HG02970 (cell line): Measurements from ENCODE around the gene ACOT6.
"Not testable (repeated sequence)": the region's sequence is repeated elsewhere in the genome, so short reads cannot be mapped to it uniquely, and the experiment has no call there.

ENCODE experiments used
- ATAC-seq: cut with Tn5 transposase; IDR thresholded peaks from one replicate; pipeline ENCODE4 v1.9.1; 2021; ENCODE audit warnings: mild to moderate bottlenecking, moderate library complexity, moderate number of reproducible peaks; ENCODE audit not compliant: unreplicated experiment, low FRiP score

ACOT6 gene

GRCh38 chr14:73612339-73613045 lies at the start of gene ACOT6:
Gene ACOT6, plus strand, starts transcription at chr14:73612517. Its CDS starts 55 bp downstream, at chr14:73612572.
- no peak for ATAC-seq

DNA sequence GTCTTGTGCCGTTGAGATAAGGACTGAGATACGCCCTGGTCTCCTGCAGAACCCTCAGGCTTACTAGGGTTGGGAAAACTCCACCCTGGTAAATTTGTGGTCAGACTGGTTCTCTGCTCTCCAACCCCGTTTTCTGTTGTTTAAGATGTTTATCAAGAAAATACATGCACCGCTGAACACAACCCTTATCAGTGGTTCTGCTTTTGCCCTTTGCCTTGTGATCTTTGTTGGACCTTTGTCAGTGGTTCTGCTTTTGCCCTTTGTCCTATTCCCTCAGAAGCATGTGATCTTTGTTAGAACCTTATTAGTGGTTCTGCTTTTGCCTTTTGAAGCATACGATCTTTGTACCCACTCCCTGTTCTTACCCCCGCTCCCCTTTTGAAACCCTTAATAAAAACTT lies 49.6 kb upstream of the ACOT6 start:
- ATAC-seq: not testable (repeated sequence)

DNA sequence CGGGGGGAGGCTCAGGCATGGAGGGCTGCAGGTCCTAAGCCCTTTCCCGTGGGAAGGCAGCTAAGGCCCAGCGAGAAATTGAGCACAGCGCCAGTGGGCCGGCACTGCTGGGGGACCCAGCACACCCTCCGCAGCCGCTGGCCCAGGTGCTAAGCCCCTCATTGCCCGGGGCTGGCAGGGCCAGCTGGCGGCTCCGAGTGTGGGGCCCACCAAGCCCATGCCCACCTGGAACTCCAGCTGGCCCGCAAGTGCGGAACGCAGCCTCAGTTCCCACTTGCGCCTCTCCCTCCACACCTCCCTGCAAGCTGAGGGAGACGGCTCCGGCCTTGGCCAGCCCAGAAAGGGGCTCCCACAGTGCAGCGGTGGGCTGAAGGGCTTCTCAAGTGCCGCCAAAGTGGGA lies 45.9 kb upstream of the ACOT6 start:
- ATAC-seq: not testable (repeated sequence)

DNA sequence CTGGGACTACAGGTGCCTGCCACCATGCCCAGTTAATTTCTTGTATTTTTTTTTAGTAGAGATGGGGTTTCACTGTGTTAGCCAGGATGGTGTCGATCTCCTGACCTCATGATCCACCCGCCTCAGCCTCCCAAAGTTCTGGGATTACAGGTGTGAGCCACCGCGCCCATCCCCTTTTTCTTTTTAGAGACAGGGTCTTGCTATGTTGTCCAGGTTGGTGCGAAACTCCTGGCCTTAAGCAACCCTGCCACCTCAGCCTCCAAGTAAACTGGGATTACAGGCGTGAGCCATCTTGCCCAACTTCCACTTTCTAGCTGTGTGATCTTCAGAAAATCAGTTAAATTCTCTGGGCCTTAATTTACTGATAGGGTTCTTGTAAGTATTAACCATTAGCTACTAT lies 45.4 kb upstream of the ACOT6 start:
- ATAC-seq: not testable (repeated sequence)

GRCh38 chr14:73567358-73567757 lies 45.0 kb upstream of the ACOT6 start:
- no peak for ATAC-seq

DNA sequence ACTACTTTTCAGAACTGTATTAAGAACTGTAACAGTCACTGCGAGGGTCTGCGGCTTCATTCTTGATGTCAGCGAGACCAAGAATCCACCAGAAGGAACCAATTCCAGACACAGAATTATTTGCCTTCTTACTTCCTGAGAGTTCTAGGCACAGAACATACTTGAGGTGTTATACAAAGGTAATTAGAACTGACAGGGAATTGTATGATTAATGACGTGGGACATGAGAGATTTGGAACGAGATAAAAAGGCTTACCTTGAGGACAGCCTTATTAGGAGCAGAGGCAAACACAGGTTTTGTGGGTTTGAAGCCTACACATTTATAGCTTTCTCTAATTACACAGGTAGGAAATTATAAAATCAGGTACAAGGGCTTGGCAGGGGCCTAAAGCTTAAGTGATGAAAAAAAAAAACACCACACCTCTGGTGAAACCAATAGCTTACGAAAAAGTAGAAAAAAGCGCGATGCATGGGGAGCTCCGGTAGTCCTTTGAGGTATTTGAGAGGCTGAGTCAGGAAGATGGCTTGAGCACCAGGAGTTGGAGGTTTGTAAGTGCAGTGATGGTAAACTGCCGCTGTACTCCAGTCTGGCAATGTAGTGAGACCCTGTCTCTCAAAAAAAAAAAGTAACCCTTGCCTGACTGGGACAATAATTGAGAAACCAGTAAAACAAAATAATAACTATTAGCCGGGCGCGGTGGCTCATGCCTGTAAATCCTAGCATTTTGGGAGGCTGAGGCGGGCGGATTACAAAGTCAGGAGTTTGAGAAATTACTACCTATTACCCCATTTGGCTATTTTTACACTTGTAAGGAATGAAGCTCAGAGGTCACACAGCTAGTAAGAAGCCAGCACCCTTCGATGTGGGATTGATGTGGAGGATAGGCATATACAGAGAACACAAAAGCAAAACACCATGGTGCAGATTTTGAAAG lies 44.1 kb upstream of the ACOT6 start:
- no peak for ATAC-seq

DNA sequence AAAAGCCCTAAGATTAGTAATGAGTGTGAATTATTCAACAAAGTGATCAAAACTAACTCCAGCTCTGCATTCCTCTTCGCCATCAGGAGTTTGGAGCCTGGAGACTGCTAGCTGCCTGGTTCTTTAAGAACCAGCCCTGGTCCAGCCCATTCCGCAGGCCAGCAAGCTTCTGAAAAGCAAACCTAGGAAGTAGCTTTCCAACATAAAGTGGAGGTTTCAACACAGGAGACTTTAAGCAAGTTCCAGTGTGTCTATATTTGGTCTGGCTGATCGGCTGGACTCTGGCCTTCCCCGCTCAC lies 43.5 kb upstream of the ACOT6 start:
- ATAC-seq: not testable (repeated sequence)

DNA sequence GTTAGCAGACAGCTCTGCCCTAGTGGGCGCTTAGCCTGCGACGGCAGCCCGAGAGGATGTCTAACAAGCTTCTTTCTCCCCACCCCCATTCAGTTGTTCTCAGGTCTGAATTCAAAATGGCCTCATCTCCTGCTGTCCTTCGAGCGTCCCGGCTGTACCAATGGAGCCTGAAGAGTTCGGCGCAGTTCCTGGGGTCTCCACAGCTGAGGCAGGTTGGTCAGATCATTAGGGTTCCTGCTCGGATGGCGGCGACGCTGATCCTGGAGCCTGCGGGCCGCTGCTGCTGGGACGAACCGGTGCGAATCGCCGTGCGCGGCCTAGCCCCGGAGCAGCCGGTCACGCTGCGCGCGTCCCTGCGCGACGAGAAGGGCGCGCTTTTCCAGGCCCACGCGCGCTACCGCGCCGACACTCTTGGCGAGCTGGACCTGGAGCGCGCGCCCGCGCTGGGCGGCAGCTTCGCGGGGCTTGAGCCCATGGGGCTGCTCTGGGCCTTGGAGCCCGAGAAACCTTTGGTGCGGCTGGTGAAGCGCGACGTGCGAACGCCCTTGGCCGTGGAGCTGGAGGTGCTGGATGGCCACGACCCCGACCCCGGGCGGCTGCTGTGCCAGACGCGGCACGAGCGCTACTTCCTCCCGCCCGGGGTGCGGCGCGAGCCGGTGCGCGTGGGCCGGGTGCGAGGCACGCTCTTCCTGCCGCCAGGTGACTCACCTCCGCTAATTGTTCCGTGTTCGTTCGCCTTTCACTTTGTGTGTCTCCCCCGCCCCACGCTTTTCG lies 42.9 kb upstream of the ACOT6 start, which contains the start of gene ACOT2:
ACOT2 (plus strand) TSS at position 29 of the 774 bp plus-strand sequence; CDS start at position 57, 28 bp downstream.
- ATAC-seq: peak; percentile 42

DNA sequence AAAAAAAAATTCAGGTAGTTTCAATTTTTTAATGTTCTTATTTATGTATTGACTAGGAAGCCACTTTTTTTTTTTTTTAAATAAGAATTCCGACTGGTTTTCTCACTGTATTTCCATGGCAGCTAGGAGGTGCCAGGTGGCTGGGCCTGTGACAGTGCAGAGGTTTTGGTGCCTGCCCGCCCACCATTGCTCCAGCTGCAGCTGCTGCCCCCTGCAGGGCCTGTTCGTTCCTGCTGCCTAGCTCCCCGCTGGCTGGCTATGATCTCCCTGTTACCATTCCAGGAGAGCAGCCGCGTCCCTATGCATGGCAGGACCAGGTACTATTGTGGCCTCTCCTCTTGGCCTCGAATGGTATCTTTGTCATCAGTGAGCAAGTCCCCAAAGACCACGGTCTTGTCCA lies 41.4 kb upstream of the ACOT6 start:
- not testable (repeated sequence) for ATAC-seq

DNA sequence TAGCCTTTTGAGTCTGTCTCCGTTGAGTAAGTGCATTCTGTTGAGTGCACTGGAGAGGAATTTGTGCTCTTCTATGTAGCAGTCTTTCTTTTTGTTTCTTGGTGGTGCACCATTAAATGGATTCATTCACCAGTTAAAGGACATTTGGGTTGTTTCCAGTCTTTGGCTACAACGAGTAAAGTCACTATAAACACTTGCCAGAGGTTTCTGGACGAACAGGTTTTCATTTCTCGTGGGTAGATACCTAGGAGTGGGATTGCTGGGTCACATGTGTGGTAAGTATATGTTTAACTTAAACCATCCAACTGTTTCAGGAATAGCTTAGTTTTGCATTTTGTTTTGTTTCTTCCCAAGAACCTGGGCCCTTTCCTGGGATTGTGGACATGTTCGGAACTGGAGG lies 39.3 kb upstream of the ACOT6 start:
- not testable (repeated sequence) for ATAC-seq

GRCh38 chr14:73573740-73574139 lies 38.6 kb upstream of the ACOT6 start:
- not testable (repeated sequence) for ATAC-seq

DNA sequence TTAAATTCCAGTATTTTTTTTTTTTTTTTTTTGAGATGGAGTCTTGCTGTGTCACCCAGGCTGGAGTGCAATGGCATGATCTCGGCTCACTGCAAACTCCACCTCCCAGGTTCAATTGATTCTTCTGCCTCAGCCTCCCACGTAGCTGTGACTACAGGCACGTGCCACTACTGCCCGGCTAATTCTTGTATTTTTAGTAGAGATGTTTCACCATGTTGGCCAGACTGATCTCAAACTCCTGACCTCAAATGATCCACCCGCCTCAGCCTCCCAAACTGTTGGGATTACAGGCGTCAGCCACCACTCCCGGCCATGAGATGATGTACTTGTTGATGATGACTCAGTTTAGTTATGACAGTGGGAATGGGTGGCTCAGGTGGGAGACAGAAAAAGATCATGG lies 38.1 kb upstream of the ACOT6 start:
- ATAC-seq: not testable (repeated sequence)

DNA sequence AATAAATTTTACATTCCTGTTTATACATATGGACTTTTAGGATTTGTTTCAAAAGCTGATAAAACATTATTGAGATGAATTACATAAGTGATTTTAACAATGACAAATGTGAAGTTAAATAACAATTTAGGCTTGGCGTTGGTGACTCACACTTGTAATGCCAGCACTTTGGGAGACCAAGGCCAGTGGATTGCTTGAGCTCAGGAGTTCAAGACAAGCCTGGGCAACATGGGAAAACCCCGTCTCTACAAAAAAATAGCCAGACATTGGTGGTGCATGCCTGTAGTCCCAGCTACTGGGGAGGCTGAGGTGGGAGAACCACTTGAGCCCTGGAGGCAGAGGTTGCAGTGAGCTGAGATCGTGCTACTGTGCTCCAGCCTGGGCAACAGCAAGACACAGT lies 35.9 kb upstream of the ACOT6 start:
- ATAC-seq: no peak

GRCh38 chr14:73577214-73577613 lies 35.1 kb upstream of the ACOT6 start:
- not testable (repeated sequence) for ATAC-seq

- ATAC-seq: not testable (repeated sequence)
Measured at GRCh38 chr14:73582102-73582979, 30.0 kb upstream of the ACOT6 start.

DNA sequence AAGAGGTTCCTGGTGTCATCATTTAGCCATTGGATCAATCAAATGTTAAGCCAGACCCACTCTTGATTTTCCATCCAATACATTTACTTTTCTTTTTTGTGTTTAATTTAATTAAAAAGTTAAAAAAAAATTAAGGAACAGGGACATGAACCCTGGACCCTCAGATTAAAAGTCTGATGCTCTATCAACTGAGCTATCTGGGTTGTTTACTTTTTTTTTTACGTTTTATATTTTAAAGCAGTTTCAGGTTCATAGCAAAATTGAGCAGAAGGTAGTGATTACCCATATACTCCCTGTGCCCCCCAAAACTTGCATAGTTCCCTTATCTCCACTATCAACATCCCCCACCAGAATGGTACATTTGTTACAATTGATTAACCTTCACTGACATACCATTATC lies 23.6 kb upstream of the ACOT6 start:
- no peak for ATAC-seq

GRCh38 chr14:73589116-73589515 lies 23.2 kb upstream of the ACOT6 start:
- ATAC-seq: no peak

- not testable (repeated sequence) for ATAC-seq
Measured at GRCh38 chr14:73590673-73591004, 21.7 kb upstream of the ACOT6 start.

GRCh38 chr14:73591690-73592449 lies 20.4 kb upstream of the ACOT6 start, which contains the start of gene ACOT4:
Gene ACOT4, plus strand, starts transcription at chr14:73591873. Its CDS starts 87 bp downstream, at chr14:73591960.
- no peak for ATAC-seq
